OCI-LY3 (cell line): ENCODE results near the gene FUS.

Experiments used
- H2AFZ ChIP-seq: fragments of 200-600, 300-600 bp; shearing (Covaris generic); 2 replicates; pipeline ENCODE4 v1.6.0; 2014; ENCODE audit warnings: antibody characterized with exemption, low read depth, low read length
- H3K27ac ChIP-seq: fragments of 200-600, 300-600 bp; sonication (generic); 2 replicates; pipeline ENCODE4 v1.5.1; 2014; ENCODE audit warnings: mild to moderate bottlenecking, low read length, moderate library complexity, mixed read lengths
- H3K27me3 ChIP-seq: fragments of 200-600, 300-600 bp; sonication (generic); 2 replicates; pipeline ENCODE4 v1.6.1; 2014; ENCODE audit warnings: low read depth, low read length, mixed read lengths
- H3K36me3 ChIP-seq: fragments of 200-600, 300-600 bp; sonication (generic); replicated peaks from 2 replicates; pipeline ENCODE3; 2014; ENCODE audit warnings: low read depth, low read length, mixed read lengths
- H3K4me1 ChIP-seq: fragments of 300-600, 200-600 bp; sonication (generic); 2 replicates; pipeline ENCODE4 v1.6.1; 2014; ENCODE audit warnings: low read length, mixed read lengths
- H3K4me2 ChIP-seq: fragments of 200-600, 300-600 bp; sonication (generic); 2 replicates; pipeline ENCODE4 v1.6.1; 2014; ENCODE audit warnings: low read length, mixed read lengths
- H3K4me3 ChIP-seq: fragments of 300-600, 200-600 bp; sonication (generic); 2 replicates; pipeline ENCODE4 v1.5.1; 2014; ENCODE audit warnings: antibody characterized with exemption, mild to moderate bottlenecking, low read length, moderate library complexity
- H3K79me2 ChIP-seq: fragments of 300-600, 200-600 bp; shearing (Covaris generic); 2 replicates; pipeline ENCODE4 v1.6.1; 2014; ENCODE audit warnings: mild to moderate bottlenecking, low read length, mixed read lengths
- H3K9ac ChIP-seq: fragments of 300-600, 200-600 bp; shearing (Covaris generic); 2 replicates; pipeline ENCODE4 v1.6.0; 2014; ENCODE audit warnings: mild to moderate bottlenecking, low read length, moderate library complexity
- H3K9me3 ChIP-seq: fragments of 200-600, 300-600 bp; shearing (Covaris generic); 2 replicates; pipeline ENCODE4 v1.6.1; 2014; ENCODE audit warnings: low read length, mixed read lengths; ENCODE audit not compliant: insufficient read depth
- H4K20me1 ChIP-seq: fragments of 200-600, 300-600 bp; sonication (generic); 2 replicates; pipeline ENCODE4 v1.6.1; 2016; ENCODE audit warnings: low read length, mixed read lengths; ENCODE audit not compliant: insufficient read depth
- CTCF ChIP-seq: fragments of 200-600, 300-600 bp; sonication (generic); IDR thresholded peaks from 2 replicates; pipeline ENCODE4 v1.5.1; 2014; ENCODE audit warnings: antibody characterized with exemption, low read length, low read depth
- EZH2phosphoT487 ChIP-seq: fragments of 200-600 bp; shearing (Covaris generic); IDR thresholded peaks from 2 replicates; pipeline ENCODE4 v1.6.1; 2018; ENCODE audit warnings: antibody characterized with exemption, mixed run types, low read depth

The FUS gene

GRCh38 chr16:31185339-31185738, 5.4 kb downstream of the FUS start:
- H3K27me3 ChIP-seq: no peaks in the 10 kb centered on the region
- H3K27ac ChIP-seq: no peak overlapping the region
- H3K9ac ChIP-seq: no peak overlapping the region
- no peak overlapping the region for H2AFZ ChIP-seq
- TF ChIP-seq CTCF (no peak), EZH2phosphoT487 (no peak)
- H4K20me1 ChIP-seq: peaks cover 98% of the 10 kb centered on the region
- H3K4me1 ChIP-seq: peaks cover 13% of the 10 kb centered on the region
- H3K4me2 ChIP-seq: no peak overlapping the region
- peaks cover 92% of the 10 kb centered on the region for H3K36me3 ChIP-seq
- H3K79me2 ChIP-seq: peaks cover 100% of the 10 kb centered on the region
- H3K9me3 ChIP-seq: no peaks in the 10 kb centered on the region
- no peak overlapping the region for H3K4me3 ChIP-seq

GRCh38 chr16:31186176-31186575, 6.2 kb downstream of the FUS start:
- Histone ChIP-seq H3K79me2 (peaks cover 100% of the 10 kb centered on the region), H3K27me3 (no peaks in the 10 kb centered on the region), H4K20me1 (peaks cover 99% of the 10 kb centered on the region), H2AFZ (no peak overlapping the region), H3K4me3 (no peak overlapping the region), H3K9me3 (no peaks in the 10 kb centered on the region), H3K36me3 (peaks cover 95% of the 10 kb centered on the region), H3K4me1 (peaks cover 13% of the 10 kb centered on the region), H3K4me2 (no peak overlapping the region), H3K9ac (no peak overlapping the region), H3K27ac (no peak overlapping the region)
- no peak for TF ChIP-seq EZH2phosphoT487
- TF ChIP-seq CTCF: no peak

- Histone ChIP-seq H3K4me1 (peaks cover 11% of the 10 kb centered on the region), H3K9me3 (no peaks in the 10 kb centered on the region), H3K36me3 (peaks cover 97% of the 10 kb centered on the region), H3K4me2 (no peak overlapping the region), H3K4me3 (no peak overlapping the region), H2AFZ (no peak overlapping the region), H3K27ac (no peak overlapping the region), H3K79me2 (peaks cover 94% of the 10 kb centered on the region), H3K27me3 (no peaks in the 10 kb centered on the region), H4K20me1 (peaks cover 97% of the 10 kb centered on the region), H3K9ac (no peak overlapping the region)
- TF ChIP-seq EZH2phosphoT487 (no peak), CTCF (no peak)
These were observed 7.2 kb downstream of the FUS start for GRCh38 chr16:31186930-31187807.

GRCh38 chr16:31187808-31188189, 7.9 kb downstream of the FUS start:
- peaks cover 91% of the 10 kb centered on the region for H3K79me2 ChIP-seq
- peaks cover 96% of the 10 kb centered on the region for H4K20me1 ChIP-seq
- no peak overlapping the region for H3K4me3 ChIP-seq
- peaks cover 5% of the 10 kb centered on the region; the same call in 1 of the 2 replicates for H3K4me1 ChIP-seq
- peaks cover 96% of the 10 kb centered on the region for H3K36me3 ChIP-seq
- no peaks in the 10 kb centered on the region for H3K9me3 ChIP-seq
- no peak overlapping the region for H3K9ac ChIP-seq
- TF ChIP-seq CTCF: no peak
- no peak for TF ChIP-seq EZH2phosphoT487
- H3K27ac ChIP-seq: no peak overlapping the region
- no peaks in the 10 kb centered on the region for H3K27me3 ChIP-seq
- no peak overlapping the region for H2AFZ ChIP-seq
- no peak overlapping the region for H3K4me2 ChIP-seq
